SK-N-SH (cell line): ENCODE results near the gene LARGE2. TPM values are rescaled to one million over a fixed set of nuclear protein-coding genes. Genes with fewer than 3 reads are reported as not detected.

Source experiments
- CTCF ChIA-PET: fragments of 300-600, 350-600 bp; formaldehyde crosslinking; extraction: SDS; loops from one replicate; lab custom pipeline; 2021; lab: Yijun Ruan, JAX
- POLR2A ChIA-PET: fragments of 350-600 bp; sonication (Branson Sonifier 250); formaldehyde crosslinking; extraction: SDS; loops from one replicate; lab custom pipeline; 2020; ENCODE audit warnings: antibody characterized with exemption, inconsistent platforms; lab: Yijun Ruan, JAX
- DNase-seq: peaks from one replicate; pipeline ENCODE4 v3.0.0; 2012
- H2AFZ ChIP-seq: fragments of 200-600 bp; sonication (generic); 2 replicates; pipeline ENCODE4 v1.8.1; 2016; ENCODE audit warnings: antibody characterized with exemption, mild to moderate bottlenecking, low read depth
- H3F3A ChIP-seq: fragments of 200-600 bp; sonication (generic); replicated peaks from 2 replicates; pipeline ENCODE3; 2016; ENCODE audit warnings: antibody characterized with exemption, mild to moderate bottlenecking; ENCODE audit not compliant: insufficient read depth
- H3K27ac ChIP-seq, 2 experiments: fragments of 200-500 bp in 1 of 2; fragments of 200-600 bp in 1 of 2; sonication (Bioruptor generic) in 1 of 2; sonication (generic), shearing (Covaris generic) in 1 of 2; 2 replicates each; pipeline versions ENCODE4 v1.5.1 to v1.6.1; 2014 to 2016; ENCODE audit warnings: low read depth in 2 of 2, inconsistent platforms in 1 of 2, low read length in 1 of 2, mild to moderate bottlenecking in 1 of 2, mixed read lengths in 1 of 2
- H3K27me3 ChIP-seq: fragments of 200-600 bp; sonication (generic), shearing (Covaris generic); 2 replicates; pipeline ENCODE4 v1.6.1; 2016; ENCODE audit warnings: mixed run types; ENCODE audit not compliant: insufficient read depth
- H3K36me3 ChIP-seq, 2 experiments: fragments of 200-500 bp in 1 of 2; fragments of 200-600 bp in 1 of 2; sonication (Bioruptor generic) in 1 of 2; sonication (generic) in 1 of 2; replicated peaks in 1 of 2; 2 replicates each; pipeline versions ENCODE3 to v1.5.1; 2014 to 2016; ENCODE audit warnings: low read length in 1 of 2, mild to moderate bottlenecking in 1 of 2; ENCODE audit not compliant: insufficient read depth in 2 of 2, control insufficient read depth in 1 of 2
- H3K4me1 ChIP-seq, 2 experiments: fragments of 200-500 bp in 1 of 2; fragments of 200-600 bp in 1 of 2; sonication (Bioruptor generic) in 1 of 2; sonication (generic), shearing (Covaris generic) in 1 of 2; 2 replicates each; pipeline versions ENCODE4 v1.5.1 to v1.6.1; 2014 to 2016; ENCODE audit warnings: low read depth in 1 of 2, low read length in 1 of 2, mixed run types in 1 of 2; ENCODE audit not compliant: insufficient read depth in 2 of 2, control insufficient read depth in 1 of 2
- H3K4me2 ChIP-seq: fragments of 200-600 bp; sonication (generic), shearing (Covaris generic); 2 replicates; pipeline ENCODE4 v1.6.1; 2017; ENCODE audit warnings: mixed run types
- H3K4me3 ChIP-seq, 2 experiments: fragments of 200-500 bp in 1 of 2; fragments of 200-600 bp in 1 of 2; sonication (Bioruptor generic) in 1 of 2; sonication (generic), shearing (Covaris generic) in 1 of 2; 2 replicates each; pipeline versions ENCODE4 v1.5.1 to v1.8.1; 2014 to 2016; ENCODE audit warnings: low read depth in 2 of 2, inconsistent platforms in 1 of 2, low read length in 1 of 2, mild to moderate bottlenecking in 1 of 2, mixed read lengths in 1 of 2, moderate library complexity in 1 of 2
- H3K79me2 ChIP-seq: fragments of 200-600 bp; sonication (generic); 2 replicates; pipeline ENCODE4 v1.8.1; 2017; ENCODE audit warnings: mild to moderate bottlenecking; ENCODE audit not compliant: insufficient read depth
- H3K9ac ChIP-seq: fragments of 200-600 bp; sonication (generic); 2 replicates; pipeline ENCODE4 v1.6.1; 2017; ENCODE audit warnings: mixed run types
- H3K9me2 ChIP-seq: fragments of 200-600 bp; sonication (generic); 2 replicates; pipeline ENCODE4 v1.6.1; 2017; ENCODE audit warnings: mixed run types
- H3K9me3 ChIP-seq: fragments of 200-600 bp; sonication (generic); 2 replicates; pipeline ENCODE4 v1.6.1; 2017; ENCODE audit warnings: mixed run types, mild to moderate bottlenecking, moderate library complexity
- H4K20me1 ChIP-seq: fragments of 200-600 bp; sonication (generic); 2 replicates; pipeline ENCODE4 v1.6.1; 2017; ENCODE audit warnings: mild to moderate bottlenecking, mixed run types; ENCODE audit not compliant: insufficient read depth
- EP300 ChIP-seq, 2 experiments: IDR thresholded peaks; 2 replicates each; pipeline versions ENCODE4 v1.4.0 to v1.6.1; 2012; ENCODE audit warnings: borderline replicate concordance in 1 of 2, low read depth in 1 of 2, low read length in 1 of 2
- EZH2phosphoT487 ChIP-seq: fragments of 200-600 bp; sonication (generic); IDR thresholded peaks from 2 replicates; pipeline ENCODE4 v1.6.1; 2017; ENCODE audit warnings: low read depth, mixed run types, mild to moderate bottlenecking, antibody characterized with exemption, moderate library complexity, borderline replicate concordance
- FOSL2 ChIP-seq: IDR thresholded peaks from 2 replicates; pipeline ENCODE4 v1.4.0; 2012; ENCODE audit warnings: low read depth, mild to moderate bottlenecking, moderate library complexity, borderline replicate concordance
- FOXJ3 ChIP-seq: sonication (generic); formaldehyde crosslinking; IDR thresholded peaks from 2 replicates; pipeline ENCODE4 v1.5.1; 2020; ENCODE audit warnings: mild to moderate bottlenecking, missing genetic modification reagents
- FOXM1 ChIP-seq: IDR thresholded peaks from 2 replicates; pipeline ENCODE4 v1.4.0; 2012; ENCODE audit warnings: low read depth, mild to moderate bottlenecking
- GATA2 ChIP-seq: sonication (generic); formaldehyde crosslinking; IDR thresholded peaks from 2 replicates; pipeline ENCODE4 v1.5.0; 2020; ENCODE audit warnings: mild to moderate bottlenecking, missing genetic modification reagents
- MAX ChIP-seq: IDR thresholded peaks from 2 replicates; pipeline ENCODE4 v1.4.0; 2012; ENCODE audit warnings: low read depth
- MXI1 ChIP-seq: IDR thresholded peaks from 2 replicates; pipeline ENCODE4 v1.6.1; 2012; ENCODE audit warnings: mild to moderate bottlenecking, low read depth, low read length, improper control_type of control experiment
- NFIC ChIP-seq: IDR thresholded peaks from 2 replicates; pipeline ENCODE4 v1.4.0; 2012; ENCODE audit warnings: borderline replicate concordance
- PBX3 ChIP-seq: IDR thresholded peaks from 2 replicates; pipeline ENCODE4; 2012
- RCOR1 ChIP-seq: fragments of 150-350 bp; IDR thresholded peaks from 2 replicates; pipeline ENCODE4 v1.6.1; 2017; ENCODE audit warnings: antibody characterized with exemption, low read length
- REST ChIP-seq: IDR thresholded peaks from 2 replicates; pipeline ENCODE4 v1.6.1; 2012; ENCODE audit warnings: mild to moderate bottlenecking, low read depth, low read length, moderate library complexity
- RFX5 ChIP-seq: IDR thresholded peaks from 2 replicates; pipeline ENCODE4 v1.6.1; 2012; ENCODE audit warnings: mild to moderate bottlenecking, improper control_type of control experiment, low read length
- SMC3 ChIP-seq: IDR thresholded peaks from 2 replicates; pipeline ENCODE4 v1.6.1; 2012; ENCODE audit warnings: low read depth, low read length, improper control_type of control experiment
- TCF12 ChIP-seq: IDR thresholded peaks from 2 replicates; pipeline ENCODE4 v1.4.0; 2012
- TEAD4 ChIP-seq: IDR thresholded peaks from 2 replicates; pipeline ENCODE4 v1.4.0; 2012; ENCODE audit warnings: mild to moderate bottlenecking, borderline replicate concordance; ENCODE audit not compliant: insufficient read depth
- USF1 ChIP-seq: IDR thresholded peaks from 2 replicates; pipeline ENCODE4 v1.4.0; 2012; ENCODE audit warnings: low read depth, borderline replicate concordance
- YY1 ChIP-seq: IDR thresholded peaks from 2 replicates; pipeline ENCODE4 v1.4.0; 2012; ENCODE audit warnings: low read depth, mild to moderate bottlenecking
- WGBS: methylation state at CpG from one replicate; pipeline ENCODE4 v1.1.6; 2017; ENCODE audit warnings: low lambda C conversion rate; 5-methylcytosine and 5-hydroxymethylcytosine counted together
- polyA plus RNA-seq, 3 experiments: library from polyadenylated mRNA; depleted of rRNA; stranded (reverse); fragments of >200 nt; gene quantifications; 2 replicates each; pipeline ENCODE4 v1.2.3, GENCODE V29; 2012

Gene LARGE2
- polyA plus RNA-seq, 1 of the 3 experiments (the other 2 are of a cell fraction), result 2.4 TPM

- H3K4me1 ChIP-seq, result peaks cover 11 to 34% of the 10 kb centered on the region in 2 experiments; a peak in 2 of 4 replicates
- no peaks in the 10 kb centered on the region for H3K9me2 ChIP-seq
- peaks cover 0 to 25% of the 10 kb centered on the region in 2 experiments for H3K36me3 ChIP-seq
- TF ChIP-seq USF1 (no peak), PBX3 (no peak), FOSL2 (no peak), TCF12 (no peak), TEAD4 (no peak), YY1 (no peak), SMC3 (no peak), REST (no peak), RCOR1 (no peak), MXI1 (no peak), MAX (no peak), FOXM1 (no peak), NFIC (no peak), EZH2phosphoT487 (no peak), FOXJ3 (CRISPR knock-in tag) (no peak), GATA2 (CRISPR knock-in tag) (no peak), RFX5 (no peak), EP300 (IDR thresholded peaks at IDR 0.05; ENCODE audit: borderline replicate concordance in 1 of 2, low read depth in 1 of 2, low read length in 1 of 2) (no peak)
- TF ChIP-seq, all 33 proteins: peak for 0
- H3K4me2 ChIP-seq, result no peak overlapping the region
- H3K27ac ChIP-seq, result no peak overlapping the region
- H3K79me2 ChIP-seq, result no peaks in the 10 kb centered on the region
- H3K4me3 ChIP-seq, result no peak overlapping the region
- H3K9ac ChIP-seq, result no peak overlapping the region
- peaks cover 9% of the 10 kb centered on the region; the same call in 1 of the 2 replicates for H4K20me1 ChIP-seq
- no peak overlapping the region for H2AFZ ChIP-seq
- ChIA-PET POLR2A (no interaction called here), CTCF (interaction anchor here (1.0 to 2.8 kb wide), 4 partner anchors 30 to 132 kb away, joined by 3 to 17 read pairs (median 3); no protein-coding TSS in a partner anchor)
- WGBS, result 96% methylated on average over 48 of the region's 56 CpGs
- no peaks in the 10 kb centered on the region for H3F3A ChIP-seq
- no peak for DNase-seq
- no peaks in the 10 kb centered on the region for H3K27me3 ChIP-seq
- no peaks in the 10 kb centered on the region for H3K9me3 ChIP-seq
These were observed 19.7 kb upstream of the LARGE2 start for GRCh38 chr11:45902452-45903380.
